Activated naive CD8-positive, alpha-beta T cell treated with anti-CD3 and anti-CD28 coated beads, Interleukin-2, amount 50 U/mL, for 16 hours (primary cell): Measurements from ENCODE around the gene MIGA1.
"Not testable (repeated sequence)": the region's sequence is repeated elsewhere in the genome, so short reads cannot be mapped to it uniquely, and the experiment has no call there.

Experiments used
- DNase-seq: peaks from one replicate; pipeline ENCODE4 v3.0.0-alpha.2; 2020; ENCODE audit warnings: low read depth, low spot score

Gene MIGA1

DNA sequence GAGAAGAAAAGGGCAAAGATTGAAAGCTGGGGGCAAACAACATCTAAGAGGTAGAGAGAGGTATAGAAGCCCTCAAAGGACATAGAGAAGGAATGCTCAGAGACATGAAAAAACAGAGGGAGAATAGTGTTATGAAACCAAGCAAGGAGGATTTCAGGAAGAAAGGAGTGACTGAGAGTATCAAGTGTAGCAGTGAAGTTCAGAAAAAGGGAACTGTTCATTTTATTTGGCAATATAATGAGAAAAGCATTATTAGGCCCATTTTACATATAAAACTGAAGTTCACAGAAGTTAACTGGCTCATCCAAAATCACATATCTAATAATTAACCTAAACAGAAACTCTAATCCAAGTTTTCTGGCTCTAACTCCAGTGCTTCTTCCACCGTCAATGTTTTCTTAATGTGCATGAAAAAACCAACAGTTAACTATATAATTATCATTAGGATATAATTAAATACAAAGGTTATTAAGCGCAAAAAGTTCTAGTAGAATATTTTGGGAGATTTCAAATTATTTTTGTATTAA lies 126.6 kb downstream of the MIGA1 start:
- no peak for DNase-seq

DNA sequence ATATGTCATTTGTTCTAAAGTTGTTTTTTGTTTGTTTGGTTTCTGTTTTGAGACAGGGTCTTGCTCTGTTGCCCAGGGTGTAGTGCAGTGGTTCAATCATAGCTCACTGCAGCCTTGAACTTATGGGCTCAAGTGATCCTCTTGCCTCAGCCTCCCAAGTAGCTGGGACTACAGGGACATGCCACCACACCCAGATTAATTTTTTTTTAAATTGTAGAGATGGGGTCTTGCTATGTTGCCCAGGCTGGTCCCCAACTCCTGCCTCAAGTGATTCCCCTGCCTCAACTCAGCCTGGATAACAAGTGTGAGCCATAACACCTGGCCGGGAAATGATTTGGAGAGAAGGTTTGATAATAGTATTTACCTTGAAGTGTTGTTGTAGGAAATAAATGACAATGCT lies 127.2 kb downstream of the MIGA1 start:
- no peak for DNase-seq

DNA sequence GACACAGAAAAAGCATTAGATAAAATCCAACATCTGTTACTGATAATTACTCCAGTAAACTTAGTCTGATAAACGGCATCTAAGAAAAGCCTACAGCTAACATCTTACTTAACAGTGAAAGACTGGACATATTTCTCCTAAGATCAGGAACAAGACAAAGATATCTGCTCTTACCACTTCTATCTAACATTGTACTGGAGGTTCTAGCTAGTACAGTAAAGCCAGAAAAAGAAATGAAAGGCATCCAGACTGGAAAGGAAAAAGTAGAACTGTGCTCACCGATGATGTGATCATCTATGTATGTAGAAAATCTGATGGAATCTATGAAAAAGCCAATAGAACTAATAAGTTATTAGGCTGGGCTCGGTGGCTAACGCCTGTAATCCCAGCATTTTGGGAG lies 130.7 kb downstream of the MIGA1 start:
- no peak for DNase-seq

DNA sequence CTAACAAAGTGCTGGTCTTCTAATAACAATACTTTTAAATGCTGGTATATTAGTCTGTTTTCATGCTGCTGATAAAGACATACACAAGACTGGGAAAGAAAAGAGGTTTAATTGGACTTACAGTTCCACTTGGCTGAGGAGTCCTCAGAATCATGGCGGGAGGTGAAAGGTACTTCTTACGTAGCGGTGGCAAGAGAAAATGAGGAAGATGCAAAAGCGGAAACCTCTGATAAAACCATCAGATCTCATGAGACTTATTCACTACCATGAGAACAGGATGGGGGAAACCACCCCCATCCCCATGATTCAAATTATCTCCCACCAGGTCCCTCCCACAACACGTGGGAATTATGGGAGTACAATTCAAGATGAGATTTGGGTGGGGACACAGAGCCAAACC lies 139.5 kb downstream of the MIGA1 start:
- not testable (repeated sequence) for DNase-seq

DNA sequence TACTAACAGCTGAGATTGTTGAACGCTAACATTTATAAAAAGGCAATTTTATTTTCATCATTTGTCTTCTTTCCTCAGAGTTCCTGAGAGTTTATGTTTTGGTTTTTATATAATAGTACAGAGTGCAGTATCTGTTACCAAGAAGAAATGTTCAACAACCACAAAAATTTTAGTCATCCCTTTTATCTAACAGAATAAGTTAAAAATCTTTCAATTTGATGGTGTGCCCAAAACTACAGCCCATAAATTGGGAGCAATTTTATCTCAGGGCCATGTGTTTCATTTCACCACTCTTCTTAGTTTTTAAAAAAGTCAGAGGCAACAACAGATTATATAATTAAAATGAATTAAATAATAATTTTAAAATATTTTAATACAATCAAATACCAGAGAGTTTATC lies 146.1 kb downstream of the MIGA1 start:
- DNase-seq: no peak

DNA sequence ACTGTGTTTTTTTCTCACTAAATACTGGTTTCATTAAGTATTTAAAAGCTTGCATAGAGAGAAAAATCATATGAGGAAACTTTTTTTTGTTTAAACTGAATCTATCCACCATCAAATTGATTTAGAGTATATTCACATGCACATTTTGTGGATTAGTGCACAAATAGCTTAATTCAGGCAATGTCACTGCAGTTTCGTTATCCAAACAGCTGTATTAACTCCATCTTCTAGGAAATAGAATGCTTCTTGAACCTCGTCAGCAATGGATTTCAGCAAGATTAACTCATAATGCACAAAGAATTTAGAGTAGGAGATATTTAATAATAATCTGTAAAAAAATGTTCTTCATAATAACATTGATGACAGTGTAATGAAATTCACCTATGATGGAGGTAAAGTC lies 146.5 kb downstream of the MIGA1 start:
- DNase-seq: no peak

DNA sequence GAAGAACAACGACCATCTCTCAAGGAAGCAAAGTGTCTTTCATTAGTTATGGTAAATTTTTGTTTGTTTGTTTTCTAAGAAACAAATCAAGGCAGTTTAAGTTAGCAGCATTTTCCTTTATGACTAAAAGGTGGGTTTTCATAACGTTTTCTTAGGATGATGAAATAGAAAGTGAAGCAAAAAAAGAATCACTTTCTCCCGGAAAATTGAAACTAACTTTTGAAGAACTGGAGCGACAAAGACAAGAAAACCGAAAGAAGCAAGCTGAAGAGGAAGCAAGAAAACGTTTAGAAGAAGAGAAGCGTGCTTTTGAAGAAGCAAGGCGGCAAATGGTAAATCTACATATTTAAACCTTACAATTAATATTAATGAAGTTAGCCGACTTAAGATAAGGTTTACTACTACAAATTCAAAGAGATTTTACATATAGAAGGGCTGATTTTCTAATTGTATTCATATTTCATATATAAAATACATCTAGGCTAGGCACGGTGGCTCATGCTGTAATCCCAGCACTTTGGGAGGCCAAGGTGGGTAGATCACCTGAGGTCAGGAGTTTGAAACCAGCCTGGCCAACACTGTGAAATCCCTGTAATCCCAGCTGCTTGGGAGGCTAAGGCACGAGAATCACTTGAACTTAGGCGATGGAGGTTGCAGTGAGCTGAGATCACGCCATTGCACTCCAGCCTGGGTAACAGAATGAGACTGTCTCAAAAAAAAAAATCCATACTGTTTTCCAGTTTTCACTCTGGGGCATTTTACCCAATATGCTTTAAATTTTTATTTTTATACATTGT lies 147.3 kb downstream of the MIGA1 start:
- DNase-seq: no peak

DNA sequence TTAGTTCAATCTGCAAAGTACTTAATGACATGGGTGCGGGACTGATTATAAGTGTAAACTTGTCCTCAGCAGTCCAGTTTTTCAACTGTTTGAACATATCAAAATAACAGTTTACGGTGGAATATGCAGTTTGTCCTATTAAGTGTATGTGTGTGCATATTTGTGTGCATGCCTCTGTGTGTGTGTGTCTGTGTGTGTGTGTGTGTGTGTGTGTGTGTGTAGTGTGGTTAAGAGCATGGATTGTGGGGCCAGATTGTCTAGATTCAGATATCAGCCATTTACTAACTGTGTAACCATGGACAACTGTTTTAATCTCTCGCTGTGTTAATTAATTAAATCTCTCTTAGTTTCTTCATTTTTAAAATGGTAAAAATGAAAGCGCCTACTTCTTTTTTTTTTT lies 148.0 kb downstream of the MIGA1 start:
- no peak for DNase-seq
